HepG2 (cell line): ENCODE measurements around the gene SLC11A1. TPM values are rescaled to one million over a fixed set of nuclear protein-coding genes. Genes with fewer than 3 reads are reported as not detected.

Experiments
- ATAC-seq: fragments of 200-7000 bp; cut with Tn5 transposase; 3 replicates; pipeline ENCODE4 v1.9.1; 2020; ENCODE audit warnings: mild to moderate bottlenecking, moderate library complexity
- BruUV-seq: library from RNA; stranded (reverse); fragments of 400-500 nt; replicated peaks from 2 replicates; lab custom pipeline; 2021; lab: Mats Ljungman, UMichigan
- CTCF ChIA-PET: fragments of 300-600 bp; formaldehyde crosslinking; extraction: SDS; loops from one replicate; lab custom pipeline; 2021; ENCODE audit warnings: low total read pairs, inconsistent platforms, low intra/inter-chr PET ratio; lab: Yijun Ruan, JAX
- POLR2A ChIA-PET: fragments of 350-600 bp; sonication (Branson Sonifier 250); formaldehyde crosslinking; loops from one replicate; lab custom pipeline; 2020; ENCODE audit warnings: antibody characterized with exemption, inconsistent platforms; lab: Yijun Ruan, JAX
- DNase-seq: peaks from one replicate; pipeline ENCODE4 v3.0.0-alpha.2; 2015; ENCODE audit warnings: low spot score
- FAIRE-seq: peaks from 3 replicates; lab custom pipeline; 2011; peaks lifted over from hg19 to GRCh38; lab: Jason Lieb, UNC
- H2AFZ ChIP-seq: one replicate; pipeline ENCODE4 v1.6.1; 2011; ENCODE audit warnings: low read length, inconsistent platforms
- H3K27ac ChIP-seq: fragments of 300-600 bp; 3 replicates; pipeline ENCODE4 v1.8.0; 2011; ENCODE audit warnings: mixed run types, mild to moderate bottlenecking, mixed read lengths, low read length, inconsistent platforms; ENCODE audit not compliant: insufficient read depth; ENCODE audit errors: extremely low read length
- H3K27me3 ChIP-seq, 2 experiments: fragments of 200-600 bp in 1 of 2; 2 replicates in 1 of 2; 3 replicates in 1 of 2; pipeline versions ENCODE4 v1.6.0 to v1.8.0; 2011; ENCODE audit warnings: low read length in 2 of 2, mild to moderate bottlenecking in 2 of 2, moderate library complexity in 2 of 2, inconsistent platforms in 1 of 2; ENCODE audit not compliant: insufficient read depth in 2 of 2, control insufficient read depth in 1 of 2
- H3K36me3 ChIP-seq, 2 experiments: fragments of 200-600 bp in 1 of 2; replicated peaks in 1 of 2; 2 replicates in 1 of 2; 3 replicates in 1 of 2; pipeline versions ENCODE4 v1.5.1 to v1.8.0; 2011; ENCODE audit warnings: low read length in 2 of 2, inconsistent platforms in 1 of 2; ENCODE audit not compliant: insufficient read depth in 2 of 2, control insufficient read depth in 1 of 2
- H3K4me1 ChIP-seq: 2 replicates; pipeline ENCODE4 v1.5.1; 2012; ENCODE audit warnings: low read length, inconsistent platforms; ENCODE audit not compliant: insufficient read depth
- H3K4me2 ChIP-seq: 2 replicates; pipeline ENCODE4 v1.6.0; 2011; ENCODE audit warnings: low read depth, low read length, inconsistent platforms
- H3K4me3 ChIP-seq, 3 experiments: fragments of 200-600 bp in 1 of 3; sonication (generic), shearing (Covaris generic) in 1 of 3; replicated peaks in 1 of 3; 2 replicates each; pipeline ENCODE4 v1.5.1; 2011 to 2016; ENCODE audit warnings: low read length in 3 of 3, inconsistent platforms in 2 of 3, low read depth in 2 of 3, mild to moderate bottlenecking in 2 of 3, control low read depth in 1 of 3, mixed read lengths in 1 of 3; ENCODE audit not compliant: insufficient read depth in 1 of 3
- H3K79me2 ChIP-seq: one replicate; pipeline ENCODE4 v1.6.1; 2011; ENCODE audit warnings: low read length, inconsistent platforms; ENCODE audit not compliant: insufficient read depth
- H3K9ac ChIP-seq: 2 replicates; pipeline ENCODE4 v1.6.0; 2011; ENCODE audit warnings: mild to moderate bottlenecking, low read depth, low read length, inconsistent platforms; ENCODE audit not compliant: insufficient read depth
- H3K9me3 ChIP-seq: 2 replicates; pipeline ENCODE4 v1.5.1; 2012; ENCODE audit warnings: mild to moderate bottlenecking, low read length
- H4K20me1 ChIP-seq: 2 replicates; pipeline ENCODE4 v1.6.0; 2011; ENCODE audit warnings: inconsistent platforms, mild to moderate bottlenecking, low read length, moderate library complexity; ENCODE audit not compliant: insufficient read depth
- ATF7-NPFF ChIP-seq: sonication (generic); formaldehyde crosslinking; IDR thresholded peaks from 2 replicates; pipeline ENCODE4 v1.8.1; 2023; ENCODE audit warnings: mild to moderate bottlenecking, low read depth, missing genetic modification reagents, moderate library complexity
- HMG20B ChIP-seq: conservative IDR thresholded peaks from 2 replicates; pipeline ENCODE4 v1.6.1; 2016; ENCODE audit warnings: missing genetic modification reagents, missing compliant biosample characterization
- MTF1 ChIP-seq: sonication (generic); formaldehyde crosslinking; IDR thresholded peaks from 2 replicates; pipeline ENCODE4 v1.5.0; 2020; ENCODE audit warnings: missing genetic modification reagents
- NR2C2 ChIP-seq: sonication (generic); formaldehyde crosslinking; IDR thresholded peaks from 2 replicates; pipeline ENCODE4 v1.4.0; 2020; ENCODE audit warnings: missing genetic modification reagents, mild to moderate bottlenecking, moderate library complexity, borderline replicate concordance
- POLR2A ChIP-seq, 2 experiments: IDR thresholded peaks; 2 replicates each; pipeline ENCODE4 v1.6.1; 2011; ENCODE audit warnings: low read depth in 2 of 2, low read length in 2 of 2, mild to moderate bottlenecking in 1 of 2, moderate library complexity in 1 of 2; ENCODE audit not compliant: insufficient read depth in 1 of 2
- REXO4 ChIP-seq: sonication (generic); formaldehyde crosslinking; IDR thresholded peaks from 2 replicates; pipeline ENCODE4 v1.8.0; 2022; ENCODE audit warnings: missing genetic modification reagents, mild to moderate bottlenecking, borderline replicate concordance
- RFXANK ChIP-seq: IDR thresholded peaks from 2 replicates; pipeline ENCODE4 v1.6.1; 2016
- XRCC5 ChIP-seq: fragments of 200-400 bp; formaldehyde crosslinking; optimal IDR thresholded peaks from 2 replicates; pipeline ENCODE3; 2017; ENCODE audit warnings: mild to moderate bottlenecking, low read length
- ZBTB1 ChIP-seq: sonication (generic); formaldehyde crosslinking; IDR thresholded peaks from 2 replicates; pipeline ENCODE4 v1.4.0; 2020; ENCODE audit warnings: missing genetic modification reagents, borderline replicate concordance
- ZC3H13 ChIP-seq: sonication (generic); formaldehyde crosslinking; IDR thresholded peaks from 2 replicates; pipeline ENCODE4 v1.8.1; 2023; ENCODE audit warnings: mild to moderate bottlenecking, missing genetic modification reagents, moderate library complexity
- ZNF121 ChIP-seq: sonication (generic); formaldehyde crosslinking; IDR thresholded peaks from 2 replicates; pipeline ENCODE4 v1.5.0; 2020; ENCODE audit warnings: mild to moderate bottlenecking, missing genetic modification reagents
- ZNF296 ChIP-seq: sonication (generic); formaldehyde crosslinking; conservative IDR thresholded peaks from 2 replicates; pipeline ENCODE4 v1.5.0; 2020; ENCODE audit warnings: mild to moderate bottlenecking, missing genetic modification reagents
- ZNF382 ChIP-seq: sonication (generic); formaldehyde crosslinking; IDR thresholded peaks from 2 replicates; pipeline ENCODE4 v1.5.0; 2020; ENCODE audit warnings: missing genetic modification reagents, mild to moderate bottlenecking, borderline replicate concordance
- ZNF496 ChIP-seq: sonication (generic); formaldehyde crosslinking; IDR thresholded peaks from 2 replicates; pipeline ENCODE4 v1.8.1; 2023; ENCODE audit warnings: mild to moderate bottlenecking, moderate library complexity, missing genetic modification reagents; ENCODE audit not compliant: insufficient replicate concordance
- ZNF614 ChIP-seq: IDR thresholded peaks from 2 replicates; pipeline ENCODE4 v1.6.1; 2018; ENCODE audit warnings: missing biosample characterization, missing genetic modification reagents, inconsistent platforms, borderline replicate concordance
- WGBS: methylation state at CpG from one replicate; pipeline ENCODE4 v1.1.6; 2017; ENCODE audit warnings: low lambda C conversion rate; 5-methylcytosine and 5-hydroxymethylcytosine counted together
- in situ Hi-C: cut with HindIII; loops from 2 replicates; pipeline ENCODE4 v1.10.0; 2017; ENCODE audit warnings: low pct_unique_long_range_greater_than_20kb; ENCODE audit not compliant: extremely low pct_ligation_motif_present
- intact Hi-C: fragments of 100-400 bp; cut with micrococcal nuclease; formaldehyde crosslinking; loops from one replicate; pipeline ENCODE4 v1.10.0; 2022; ENCODE audit not compliant: unreplicated experiment
- polyA plus RNA-seq, 8 experiments: library from polyadenylated mRNA; depleted of rRNA in 3 of 8; stranded (reverse) in 7 of 8; unstranded in 1 of 8; fragments of >200 nt; fragmentation: Illumina TruSeq in 4 of 8; extraction: Trizol in 4 of 8; gene quantifications; 2 replicates each; pipeline versions ENCODE4 v1.2.1 to v1.2.3, GENCODE V29; 2011 to 2016; ENCODE audit warnings: low read depth in 4 of 8, missing spikeins in 1 of 8, mixed read lengths in 1 of 8; ENCODE audit not compliant: insufficient read depth in 1 of 8
- total RNA-seq, 5 experiments: library from RNA; depleted of rRNA; stranded (reverse); fragments of >200 nt; fragmentation: Illumina TruSeq; extraction: Trizol; gene quantifications; 2 replicates each; pipeline ENCODE4 v1.2.3, GENCODE V29; 2016; ENCODE audit warnings: low read depth in 1 of 5
- TF ChIP-seq, protein P1 (sequence below): sonication (generic); formaldehyde crosslinking; IDR thresholded peaks from 2 replicates; pipeline ENCODE4 v1.8.0; 2022; ENCODE audit warnings: missing genetic modification reagents, mild to moderate bottlenecking, borderline replicate concordance
- TF ChIP-seq, protein P2 (sequence below): sonication (generic); formaldehyde crosslinking; IDR thresholded peaks from 2 replicates; pipeline ENCODE4 v1.4.0; 2020; ENCODE audit warnings: missing genetic modification reagents

The SLC11A1 gene
- total and polyA plus RNA-seq, 2 of the 13 experiments (the other 11 are each of a cell fraction or from before 2014, with no cell fraction given), result 0.33 to 2.3 TPM

DNA sequence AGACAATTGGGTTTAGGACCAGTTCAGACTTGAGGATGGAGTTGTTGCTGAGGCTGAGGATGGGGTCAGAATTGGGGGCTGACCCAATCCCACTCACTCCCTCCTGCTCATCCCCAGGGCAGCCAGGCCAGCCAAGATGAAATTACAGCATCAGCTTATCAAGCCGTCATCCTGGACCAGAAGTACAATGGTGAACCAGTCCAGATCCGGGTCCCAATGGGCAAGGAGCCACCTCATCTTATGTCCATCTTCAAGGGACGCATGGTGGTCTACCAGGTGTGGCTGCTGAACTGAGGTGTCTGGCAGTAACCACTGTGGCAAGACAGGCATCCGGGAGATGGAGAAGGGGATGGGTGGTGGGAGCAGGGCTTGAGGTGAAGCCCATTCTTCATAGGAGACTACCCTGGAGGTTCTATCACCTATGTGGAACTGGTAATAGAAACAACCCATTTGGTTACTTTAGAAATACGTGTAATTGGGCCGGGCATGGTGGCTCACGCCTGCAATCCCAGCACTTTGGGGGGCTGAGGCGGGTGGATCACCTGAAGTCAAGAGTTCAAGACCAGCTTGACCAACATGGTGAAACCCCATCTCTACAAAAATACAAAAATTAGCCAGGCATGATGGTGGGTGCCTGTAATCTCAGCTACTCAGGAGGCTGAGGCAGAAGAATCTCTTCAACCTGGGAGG, 50.7 kb downstream of the SLC11A1 start:
- CTCF ChIA-PET, result no interaction called here
- intact Hi-C loops, result no loop called here
- H3K79me2 ChIP-seq, result no peaks in the 10 kb centered on the region

DNA sequence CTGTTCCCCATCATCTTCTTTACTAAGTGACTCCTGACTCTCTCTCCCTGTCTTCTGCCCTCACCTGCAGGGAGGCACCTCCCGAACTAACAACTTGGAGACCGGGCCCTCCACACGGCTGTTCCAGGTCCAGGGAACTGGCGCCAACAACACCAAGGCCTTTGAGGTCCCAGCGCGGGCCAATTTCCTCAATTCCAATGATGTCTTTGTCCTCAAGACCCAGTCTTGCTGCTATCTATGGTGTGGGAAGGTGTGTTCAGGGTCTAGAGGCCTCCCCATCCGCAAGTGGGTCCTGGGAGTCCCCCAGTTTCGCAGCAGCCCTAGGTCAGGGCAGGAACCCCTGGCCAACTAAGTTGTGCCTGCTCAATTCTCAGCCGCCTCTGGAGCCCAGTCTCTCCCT, 52.4 kb downstream of the SLC11A1 start:
- DNase-seq (no peak), FAIRE-seq (no peak), ATAC-seq (no peak; the same call in 2 of the 3 replicates)
- 99% methylated on average over 9 of the region's 9 CpGs for WGBS
- no peak overlapping the region for H3K4me3 ChIP-seq
- peaks cover 19% of the 10 kb centered on the region for H3K4me1 ChIP-seq
- H3K9me3 ChIP-seq, result no peaks in the 10 kb centered on the region
- no peak overlapping the region for H3K9ac ChIP-seq
- no peak overlapping the region for H3K27ac ChIP-seq
- H2AFZ ChIP-seq, result no peak overlapping the region
- no peaks in the 10 kb centered on the region for H4K20me1 ChIP-seq
- H3K36me3 ChIP-seq, result peaks cover 50 to 82% of the 10 kb centered on the region in 2 experiments
- in situ Hi-C loops (no loop called here), intact Hi-C loops (no loop called here)
- ChIA-PET POLR2A (interaction anchor here (0.7 to 6.3 kb wide), 3 partner anchors 10 to 145 kb away, joined by 3 to 59 read pairs (median 11); partner anchors contain the start of gene VIL1), CTCF (no interaction called here)
- no peaks in the 10 kb centered on the region for H3K27me3 ChIP-seq
- no peak overlapping the region for H3K4me2 ChIP-seq
- no TSS peak for BruUV-seq
- no peaks in the 10 kb centered on the region for H3K79me2 ChIP-seq
- TF ChIP-seq ZNF496 (no peak), HMG20B (CRISPR knock-in tag) (no peak), XRCC5 (no peak), ATF7-NPFF (no peak), RFXANK (CRISPR knock-in tag) (no peak), ZBTB1 (CRISPR knock-in tag) (no peak), ZNF121 (CRISPR knock-in tag) (no peak), NR2C2 (no peak), REXO4 (CRISPR knock-in tag) (no peak), MTF1 (CRISPR knock-in tag) (no peak), ZNF382 (CRISPR knock-in tag) (no peak)
- TF ChIP-seq, protein P1, sequence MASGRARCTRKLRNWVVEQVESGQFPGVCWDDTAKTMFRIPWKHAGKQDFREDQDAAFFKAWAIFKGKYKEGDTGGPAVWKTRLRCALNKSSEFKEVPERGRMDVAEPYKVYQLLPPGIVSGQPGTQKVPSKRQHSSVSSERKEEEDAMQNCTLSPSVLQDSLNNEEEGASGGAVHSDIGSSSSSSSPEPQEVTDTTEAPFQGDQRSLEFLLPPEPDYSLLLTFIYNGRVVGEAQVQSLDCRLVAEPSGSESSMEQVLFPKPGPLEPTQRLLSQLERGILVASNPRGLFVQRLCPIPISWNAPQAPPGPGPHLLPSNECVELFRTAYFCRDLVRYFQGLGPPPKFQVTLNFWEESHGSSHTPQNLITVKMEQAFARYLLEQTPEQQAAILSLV (CRISPR knock-in tag), result no peak
- TF ChIP-seq, protein P2, sequence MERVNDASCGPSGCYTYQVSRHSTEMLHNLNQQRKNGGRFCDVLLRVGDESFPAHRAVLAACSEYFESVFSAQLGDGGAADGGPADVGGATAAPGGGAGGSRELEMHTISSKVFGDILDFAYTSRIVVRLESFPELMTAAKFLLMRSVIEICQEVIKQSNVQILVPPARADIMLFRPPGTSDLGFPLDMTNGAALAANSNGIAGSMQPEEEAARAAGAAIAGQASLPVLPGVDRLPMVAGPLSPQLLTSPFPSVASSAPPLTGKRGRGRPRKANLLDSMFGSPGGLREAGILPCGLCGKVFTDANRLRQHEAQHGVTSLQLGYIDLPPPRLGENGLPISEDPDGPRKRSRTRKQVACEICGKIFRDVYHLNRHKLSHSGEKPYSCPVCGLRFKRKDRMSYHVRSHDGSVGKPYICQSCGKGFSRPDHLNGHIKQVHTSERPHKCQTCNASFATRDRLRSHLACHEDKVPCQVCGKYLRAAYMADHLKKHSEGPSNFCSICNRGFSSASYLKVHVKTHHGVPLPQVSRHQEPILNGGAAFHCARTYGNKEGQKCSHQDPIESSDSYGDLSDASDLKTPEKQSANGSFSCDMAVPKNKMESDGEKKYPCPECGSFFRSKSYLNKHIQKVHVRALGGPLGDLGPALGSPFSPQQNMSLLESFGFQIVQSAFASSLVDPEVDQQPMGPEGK (CRISPR knock-in tag), result no peak

More for the DNA sequence above, 50.7 kb downstream of the SLC11A1 start:
- POLR2A ChIA-PET, result interaction anchor here (2.0 to 6.3 kb wide), 3 partner anchors 11 to 13 kb away, joined by 11 to 59 read pairs (median 27); partner anchors contain the start of gene VIL1
- Histone ChIP-seq H3K27ac (no peak overlapping the region), H2AFZ (no peak overlapping the region), H3K4me3 (no peak overlapping the region), H4K20me1 (no peaks in the 10 kb centered on the region), H3K9me3 (no peaks in the 10 kb centered on the region), H3K9ac (no peak overlapping the region), H3K27me3 (no peaks in the 10 kb centered on the region), H3K4me1 (peaks cover 17% of the 10 kb centered on the region), H3K4me2 (no peak overlapping the region), H3K36me3 (peaks cover 58 to 83% of the 10 kb centered on the region in 2 experiments)
- ATAC-seq (no peak), DNase-seq (no peak), FAIRE-seq (no peak)
- WGBS, result 98% methylated on average over 8 of the region's 8 CpGs
- in situ Hi-C loops, result no loop called here
- BruUV-seq, result no TSS peak
- TF ChIP-seq ZC3H13 (0 out of 2 replicates have a peak, but pooled peaks have one; percentile 26), ZNF614 (no peak), ZNF296 (no peak), POLR2A (IDR thresholded peaks at IDR 0.05; ENCODE audit: insufficient read depth in 1 of 2, low read depth in 2 of 2, low read length in 2 of 2) (peak in 1 of 2 experiments; percentile 49; a peak in 2 of 4 replicates)
